Esophagus muscularis mucosa (tissue), 4 donors: ENCODE measurements around the gene PRPH2. TPM values are rescaled to one million over a fixed set of nuclear protein-coding genes. Genes with fewer than 3 reads are reported as not detected.
A peak's percentile ranks its signal among the peaks of the same experiment; 100 is the strongest.
"Not testable (repeated sequence)": the region's sequence is repeated elsewhere in the genome, so short reads cannot be mapped to it uniquely, and the experiment has no call there.

Experiments
- DNase-seq: peaks from one replicate; pipeline ENCODE4 v3.0.0-alpha.2; 2017; ENCODE audit errors: extremely low spot score
- H3K27ac ChIP-seq, 4 donors: fragments of 200-600 bp; sonication (generic); replicated peaks in 1 of 4; 1 replicate in 3 of 4; 2 replicates in 1 of 4; pipeline ENCODE4 v1.5.1; 2016 to 2019; ENCODE audit warnings: mild to moderate bottlenecking in 1 of 4
- H3K27me3 ChIP-seq, 4 donors: fragments of 200-600 bp; sonication (generic); one replicate each; pipeline versions ENCODE4 v1.5.1 to v1.6.0; 2016 to 2019
- H3K36me3 ChIP-seq, 4 donors: fragments of 200-600 bp; sonication (generic); one replicate each; pipeline ENCODE4 v1.5.1; 2016 to 2019
- H3K4me1 ChIP-seq, 4 donors: fragments of 200-600 bp; sonication (generic); one replicate each; pipeline ENCODE4 v1.5.1; 2016 to 2019
- H3K4me3 ChIP-seq, 4 donors: fragments of 200-600 bp; sonication (generic); 1 replicate in 2 of 4; 2 replicates in 2 of 4; pipeline ENCODE4 v1.5.1; 2016 to 2019; ENCODE audit warnings: mild to moderate bottlenecking in 4 of 4, moderate library complexity in 1 of 4
- H3K9me3 ChIP-seq, 4 donors: fragments of 200-600 bp; sonication (generic); 1 replicate in 3 of 4; 2 replicates in 1 of 4; pipeline ENCODE4 v1.5.1; 2016 to 2019
- CTCF ChIP-seq, 3 experiments: fragments of 200-600 bp in 2 of 3; fragments of 450-650 bp in 1 of 3; sonication (generic) in 2 of 3; IDR thresholded peaks; one replicate each; pipeline ENCODE4 v1.5.1; 2017 to 2019; ENCODE audit warnings: antibody characterized with exemption in 3 of 3, mild to moderate bottlenecking in 2 of 3, moderate library complexity in 1 of 3
- EP300 ChIP-seq: sonication (generic); formaldehyde crosslinking; IDR thresholded peaks from one replicate; pipeline ENCODE4 v1.6.1; 2017; ENCODE audit warnings: antibody characterized with exemption
- POLR2A ChIP-seq: fragments of 450-650 bp; IDR thresholded peaks from one replicate; pipeline ENCODE4 v1.6.1; 2017; ENCODE audit warnings: antibody characterized with exemption, moderate library complexity, mild to moderate bottlenecking, low read depth
- POLR2AphosphoS5 ChIP-seq, 2 donors: sonication (generic); formaldehyde crosslinking; IDR thresholded peaks; one replicate each; pipeline ENCODE4 v1.6.1; 2017; ENCODE audit warnings: antibody characterized with exemption in 2 of 2
- WGBS: methylation state at CpG from one replicate; pipeline ENCODE4 v1.1.5; 2018; 5-methylcytosine and 5-hydroxymethylcytosine counted together
- intact Hi-C: fragments of 100-400 bp; cut with DNase I; formaldehyde crosslinking; loops from one replicate; pipeline ENCODE4 v1.15.1; 2023
- total RNA-seq, 4 donors: library from RNA; depleted of rRNA; stranded (reverse); fragments of >200 nt; gene quantifications; one replicate each; pipeline versions ENCODE4 v1.1.0 to v1.2.1, GENCODE V29; 2016

The PRPH2 gene
- total RNA-seq, 4 donors from 2014 or later = 0.42 to 2.0 (median 0.90) TPM

GRCh38 chr6:42689371-42689770, 33.0 kb downstream of the PRPH2 start:
- peaks cover 49 to 94% (median 69%) of the 10 kb centered on the region in 4 donors for H3K36me3 ChIP-seq
- no peak for TF ChIP-seq POLR2AphosphoS5 (IDR thresholded peaks at IDR 0.05)
- no peak for TF ChIP-seq POLR2A
- TF ChIP-seq CTCF (IDR thresholded peaks at IDR 0.05) = no peak
- TF ChIP-seq EP300 = no peak
- no peaks in the 10 kb centered on the region for H3K27me3 ChIP-seq
- intact Hi-C loops = no loop called here
- DNase-seq = no peak
- 86% methylated on average over 7 of the region's 7 CpGs for WGBS
- peaks cover 16 to 45% (median 36%) of the 10 kb centered on the region in 4 donors for H3K4me1 ChIP-seq
- H3K4me3 ChIP-seq = no peak overlapping the region
- H3K27ac ChIP-seq = peak overlapping the region in 2 of 4 donors; percentile 11 to 80
- H3K9me3 ChIP-seq = no peaks in the 10 kb centered on the region

- TF ChIP-seq POLR2A (no peak), CTCF (IDR thresholded peaks at IDR 0.05) (no peak), POLR2AphosphoS5 (IDR thresholded peaks at IDR 0.05) (no peak), EP300 (no peak)
- H3K4me1 ChIP-seq = peaks cover 5 to 34% (median 25%) of the 10 kb centered on the region in 4 donors
- H3K27me3 ChIP-seq = no peaks in the 10 kb centered on the region
- H3K27ac ChIP-seq = no peak overlapping the region
- no peak overlapping the region for H3K4me3 ChIP-seq
- WGBS = 53% methylated on average over 3 of the region's 3 CpGs
- H3K36me3 ChIP-seq = peaks cover 49 to 94% (median 80%) of the 10 kb centered on the region in 4 donors
- no peak for DNase-seq
- intact Hi-C loops = no loop called here
- no peaks in the 10 kb centered on the region for H3K9me3 ChIP-seq
Measured at GRCh38 chr6:42688281-42688680, 34.1 kb downstream of the PRPH2 start.

- Histone ChIP-seq H3K36me3 (peaks cover 72 to 100% (median 93%) of the 10 kb centered on the region in 4 donors), H3K4me3 (no peak overlapping the region), H3K27me3 (no peaks in the 10 kb centered on the region), H3K4me1 (peaks cover 0 to 12% (median 2%) of the 10 kb centered on the region in 4 donors), H3K27ac (no peak overlapping the region), H3K9me3 (no peaks in the 10 kb centered on the region)
- DNase-seq = no peak
- 88% methylated on average over 5 of the region's 5 CpGs for WGBS
- TF ChIP-seq CTCF (IDR thresholded peaks at IDR 0.05) = no peak
- no peak for TF ChIP-seq POLR2A
- TF ChIP-seq POLR2AphosphoS5 (IDR thresholded peaks at IDR 0.05) = no peak
- intact Hi-C loops = no loop called here
Measured at GRCh38 chr6:42679358-42679757, 43.0 kb downstream of the PRPH2 start.

GRCh38 chr6:42674780-42675179, 47.6 kb downstream of the PRPH2 start:
- TF ChIP-seq POLR2AphosphoS5 (IDR thresholded peaks at IDR 0.05) (no peak), POLR2A (no peak), EP300 (no peak), CTCF (IDR thresholded peaks at IDR 0.05) (no peak)
- no peak for DNase-seq
- no peaks in the 10 kb centered on the region for H3K9me3 ChIP-seq
- no peak overlapping the region for H3K4me3 ChIP-seq
- H3K27ac ChIP-seq = no peak overlapping the region
- 94% methylated on average over 3 of the region's 3 CpGs for WGBS
- H3K36me3 ChIP-seq = peaks cover 93 to 100% (median 99%) of the 10 kb centered on the region in 4 donors
- intact Hi-C loops = no loop called here
- H3K27me3 ChIP-seq = no peaks in the 10 kb centered on the region
- no peaks in the 10 kb centered on the region for H3K4me1 ChIP-seq

- H3K27me3 ChIP-seq, H3K27ac ChIP-seq, H3K4me1 ChIP-seq, H3K4me3 ChIP-seq, H3K9me3 ChIP-seq, intact Hi-C loops, DNase-seq: not testable (repeated sequence)
- H3K36me3 ChIP-seq = peaks cover 93 to 100% (median 99%) of the 10 kb centered on the region in 4 donors
- WGBS = 92% methylated on average over 6 of the region's 6 CpGs
Measured at GRCh38 chr6:42674368-42674767, 48.0 kb downstream of the PRPH2 start.
